ENCODE results near the gene CHD8.

The CHD8 gene

GRCh38 chr14:21436567-21437062 is 19.3 kb downstream of the CHD8 start:
- DNase-seq (ENCODE audit: low read depth) = no peak
- no peak for TF ChIP-seq CTCF (IDR thresholded peaks at IDR 0.05; ENCODE audit: control insufficient read depth, extremely low read depth, insufficient read depth)
- peak overlapping the region; percentile 66 for H3K4me3 ChIP-seq (ENCODE audit: low read depth, low read length)

GRCh38 chr14:21431126-21431525 is 24.8 kb downstream of the CHD8 start:
- no peak overlapping the region for H3K4me3 ChIP-seq (ENCODE audit: low read depth, low read length)
- TF ChIP-seq CTCF (IDR thresholded peaks at IDR 0.05; ENCODE audit: control insufficient read depth, extremely low read depth, insufficient read depth) = no peak

GRCh38 chr14:21428930-21429329 is 27.0 kb downstream of the CHD8 start:
- TF ChIP-seq CTCF (IDR thresholded peaks at IDR 0.05; ENCODE audit: control insufficient read depth, extremely low read depth, insufficient read depth) = no peak
- H3K4me3 ChIP-seq (ENCODE audit: low read depth, low read length) = no peak overlapping the region
- no peak for DNase-seq (ENCODE audit: low read depth)

More at GRCh38 chr14:21431126-21431525, 24.8 kb downstream of the CHD8 start:
- peak; percentile 65 for DNase-seq (ENCODE audit: low read depth)

- H3K4me3 ChIP-seq (ENCODE audit: low read depth, low read length) = no peak overlapping the region
- DNase-seq (ENCODE audit: low read depth) = no peak
- TF ChIP-seq CTCF (IDR thresholded peaks at IDR 0.05; ENCODE audit: control insufficient read depth, extremely low read depth, insufficient read depth) = no peak
Observed at GRCh38 chr14:21426692-21427091, 29.2 kb downstream of the CHD8 start.

- DNase-seq (ENCODE audit: low read depth) = no peak
Observed at GRCh38 chr14:21419528-21419927, 36.4 kb downstream of the CHD8 start.

GRCh38 chr14:21415329-21415728 is 40.6 kb downstream of the CHD8 start:
- no peak for TF ChIP-seq CTCF (IDR thresholded peaks at IDR 0.05; ENCODE audit: control insufficient read depth, extremely low read depth, insufficient read depth)
- H3K4me3 ChIP-seq (ENCODE audit: low read depth, low read length) = no peak overlapping the region
- no peak for DNase-seq (ENCODE audit: low read depth)

More at GRCh38 chr14:21419528-21419927, 36.4 kb downstream of the CHD8 start:
- TF ChIP-seq CTCF (IDR thresholded peaks at IDR 0.05; ENCODE audit: control insufficient read depth, extremely low read depth, insufficient read depth) = no peak
- H3K4me3 ChIP-seq (ENCODE audit: low read depth, low read length) = no peak overlapping the region

GRCh38 chr14:21414137-21414631 is 41.7 kb downstream of the CHD8 start:
- no peak overlapping the region for H3K4me3 ChIP-seq (ENCODE audit: low read depth, low read length)
- no peak for TF ChIP-seq CTCF (IDR thresholded peaks at IDR 0.05; ENCODE audit: control insufficient read depth, extremely low read depth, insufficient read depth)
- no peak for DNase-seq (ENCODE audit: low read depth)

Data from LNCaP clone FGC (cell line).